NCI-H526 treated with DMSO at 0.1 percent for 48 hours (cell line): ENCODE data around the gene CGB7.
"Not testable (repeated sequence)": the region's sequence is repeated elsewhere in the genome, so short reads cannot be mapped to it uniquely, and the experiment has no call there.

Experiments used
- DNase-seq: peaks from one replicate; lab custom pipeline; 2025; lab: John Stamatoyannopoulos, UW

Gene CGB7

DNA sequence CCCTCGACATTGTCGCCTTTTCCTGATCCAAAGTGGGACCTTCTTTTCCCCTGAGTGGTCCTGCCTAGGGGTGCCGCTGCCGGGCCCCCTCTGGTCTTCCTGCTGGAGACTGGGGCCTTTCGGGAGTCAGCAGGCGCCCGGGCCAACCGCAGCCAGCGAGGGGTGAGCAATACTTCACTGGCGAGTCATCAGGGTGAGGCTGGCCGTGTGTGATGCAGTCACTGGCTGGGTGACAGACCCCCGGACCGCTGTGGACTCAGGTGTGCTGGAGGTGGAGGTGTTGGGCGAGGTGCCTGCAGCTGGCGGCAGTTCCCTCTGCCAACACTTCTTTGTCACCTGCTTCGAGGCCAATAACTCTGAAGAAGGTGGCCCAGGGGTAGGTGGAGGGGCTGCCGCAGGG is 15.4 kb downstream of the CGB7 start:
- no peak for DNase-seq

DNA sequence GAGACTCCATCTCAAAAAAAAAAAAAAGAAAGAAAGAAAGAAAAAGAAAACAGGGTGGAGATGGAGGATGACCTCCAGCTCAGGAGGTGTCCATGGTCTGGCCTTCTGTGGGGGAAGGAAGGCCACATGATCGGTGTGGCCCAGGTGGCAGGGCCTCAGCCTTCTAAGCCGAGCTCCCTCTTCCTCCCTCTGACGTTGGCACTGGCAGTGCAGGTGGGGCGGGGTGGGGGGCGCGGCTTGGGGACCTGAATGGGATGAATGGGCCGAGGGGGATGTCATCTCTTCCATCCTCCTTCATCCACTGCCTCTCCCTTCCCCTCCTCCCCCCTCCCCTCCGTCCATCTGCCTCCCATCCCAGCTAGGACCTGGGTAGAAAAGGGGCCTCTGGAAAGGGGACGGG is 17.8 kb downstream of the CGB7 start:
- not testable (repeated sequence) for DNase-seq

GRCh38 chr19:49038557-49039276 is 18.8 kb downstream of the CGB7 start:
- DNase-seq = not testable (repeated sequence)

GRCh38 chr19:49038111-49038510 is 19.4 kb downstream of the CGB7 start:
- not testable (repeated sequence) for DNase-seq

DNA sequence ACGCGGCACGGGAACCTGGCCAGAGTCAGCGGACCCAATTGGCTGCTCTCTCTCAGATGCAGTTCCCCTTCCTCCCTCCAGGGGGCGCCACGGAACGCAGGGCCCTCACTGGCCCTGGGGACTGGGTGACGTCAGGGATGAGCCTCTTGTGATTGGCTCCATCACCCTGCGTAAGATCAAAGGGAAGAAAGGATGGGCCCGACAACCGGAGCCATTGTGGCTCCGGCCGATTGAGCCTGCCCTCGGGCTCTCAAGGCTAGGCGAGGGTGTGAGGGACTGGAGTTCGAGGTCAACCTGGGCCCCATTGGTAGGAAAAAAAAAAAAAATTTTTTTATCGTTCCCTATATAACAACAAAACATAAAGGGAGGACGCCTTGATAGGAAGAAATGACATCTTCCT is 20.7 kb downstream of the CGB7 start, which contains the start of gene CGB1:
Gene CGB1, minus strand, starts transcription at position 81 of the 400 bp plus-strand sequence. CDS start 184 bp downstream, outside the sequence.
- DNase-seq = not testable (repeated sequence)

DNA sequence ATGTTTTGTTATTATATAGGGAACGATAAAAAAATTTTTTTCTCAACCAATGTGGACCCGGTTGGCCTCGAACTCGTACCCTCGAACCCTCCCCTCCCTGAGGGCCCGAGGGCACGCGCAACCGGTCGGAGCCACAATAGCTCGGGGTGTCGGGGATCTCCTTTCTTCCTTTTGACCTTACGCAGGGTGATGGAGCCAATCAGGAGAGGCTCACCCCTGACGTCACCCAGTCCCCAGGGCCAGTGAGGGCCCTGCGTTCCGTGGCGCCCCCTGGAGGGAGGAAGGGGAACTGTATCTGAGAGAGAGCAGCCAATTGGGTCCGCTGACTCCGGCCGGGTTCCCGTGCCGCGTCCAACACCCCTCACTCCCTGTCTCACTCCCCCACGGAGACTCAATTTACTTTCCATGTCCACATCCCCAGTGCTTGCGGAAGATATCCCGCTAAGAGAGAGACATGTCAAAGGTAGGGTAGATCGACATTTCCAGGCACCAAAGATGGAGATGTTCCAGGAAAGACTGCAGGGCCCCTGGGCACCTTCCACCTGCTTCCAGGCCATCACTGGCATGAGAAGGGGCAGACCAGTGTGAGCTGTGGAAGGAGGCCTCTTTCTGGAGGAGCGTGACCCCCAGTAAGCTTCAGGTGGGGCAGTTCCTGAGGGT is 25.8 kb downstream of the CGB7 start, which contains the start of gene CGB2:
Gene CGB2, plus strand, starts transcription at position 249 of the 660 bp plus-strand sequence. Its CDS starts 206 bp downstream, at position 455.
- not testable (repeated sequence) for DNase-seq

DNA sequence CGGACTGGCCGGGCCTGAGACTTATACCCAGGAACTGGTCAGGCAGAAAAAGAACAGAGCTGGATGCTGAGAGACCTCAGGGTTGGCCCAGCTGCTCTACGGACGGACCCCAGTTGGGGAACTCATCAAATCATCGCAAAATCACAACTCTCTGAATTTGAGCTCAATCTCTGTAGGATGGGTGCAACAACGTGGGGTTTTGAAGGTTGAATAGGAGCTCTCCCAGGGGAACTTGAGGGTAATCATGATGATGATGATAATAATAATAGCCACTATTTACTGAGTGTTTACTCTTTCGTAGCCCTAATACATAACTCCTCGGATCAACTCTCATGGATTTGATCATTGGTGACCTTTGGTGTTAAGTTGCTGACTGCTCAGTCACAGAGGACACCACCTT is 27.2 kb downstream of the CGB7 start:
- DNase-seq = not testable (repeated sequence)

DNA sequence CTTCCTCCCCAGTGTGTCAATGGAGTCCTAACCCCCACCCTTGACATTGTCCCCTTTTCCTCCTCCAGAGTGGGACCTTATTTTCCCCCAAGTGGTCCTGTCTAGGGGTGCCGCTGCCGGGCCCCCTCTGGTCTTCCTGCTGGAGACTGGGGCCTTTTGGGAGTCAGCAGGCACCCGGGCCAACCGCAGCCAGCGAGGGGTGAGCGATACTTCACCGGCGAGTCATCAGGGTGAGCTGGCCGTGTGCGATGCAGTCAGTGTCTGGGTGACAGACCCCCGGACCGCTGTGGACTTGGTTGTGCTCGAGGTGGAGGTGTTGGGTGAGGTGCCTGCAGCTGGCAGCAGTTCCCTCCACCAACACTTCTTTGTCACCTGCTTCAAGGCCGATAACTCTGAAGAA is 27.8 kb downstream of the CGB7 start:
- not testable (repeated sequence) for DNase-seq

GRCh38 chr19:49028686-49029085 is 28.9 kb downstream of the CGB7 start:
- DNase-seq = not testable (repeated sequence)

DNA sequence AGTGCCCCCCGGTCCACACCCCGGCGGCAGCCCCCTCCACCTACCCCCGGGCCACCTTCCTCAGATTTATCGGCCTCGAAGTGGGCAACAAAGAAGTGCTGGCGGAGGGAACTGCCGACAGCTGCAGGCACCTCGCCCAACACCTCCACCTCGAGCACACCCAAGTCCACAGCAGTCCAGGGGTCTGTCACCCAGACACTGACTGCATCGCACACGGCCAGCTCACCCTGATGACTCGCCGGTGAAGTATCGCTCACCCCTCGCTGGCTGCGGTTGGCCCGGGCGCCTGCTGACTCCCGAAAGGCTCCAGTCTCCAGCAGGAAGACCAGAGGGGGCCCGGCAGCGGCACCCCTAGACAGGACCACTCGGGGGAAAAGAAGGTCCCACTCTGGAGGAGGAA is 31.9 kb downstream of the CGB7 start:
- not testable (repeated sequence) for DNase-seq

- DNase-seq = not testable (repeated sequence)
Measured at GRCh38 chr19:49025088-49025487, 32.5 kb downstream of the CGB7 start.

DNA sequence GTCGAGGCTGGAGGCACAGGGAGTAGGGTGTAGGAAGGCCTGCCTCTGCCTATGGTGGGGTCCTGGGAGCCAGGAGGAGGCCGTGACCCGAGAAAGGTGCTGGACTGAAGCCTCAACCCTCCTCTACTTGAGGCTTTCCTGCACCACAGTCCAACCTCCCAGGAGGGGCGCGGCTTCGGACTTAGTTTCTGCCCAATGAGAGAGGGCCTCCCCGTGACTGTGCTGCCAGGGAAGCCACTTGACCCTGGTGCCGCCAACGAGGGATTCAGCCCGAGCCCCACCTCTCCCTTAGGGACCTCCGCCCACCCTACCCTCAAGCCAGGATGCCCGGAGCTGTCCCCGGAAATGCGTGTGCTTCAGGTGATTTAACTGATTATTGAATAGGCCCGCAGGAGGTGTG is 33.3 kb downstream of the CGB7 start, which contains the start of gene CGB3:
Gene CGB3, minus strand, starts transcription at position 101 of the 400 bp plus-strand sequence. CDS start 362 bp downstream, outside the sequence.
- DNase-seq = not testable (repeated sequence)

DNA sequence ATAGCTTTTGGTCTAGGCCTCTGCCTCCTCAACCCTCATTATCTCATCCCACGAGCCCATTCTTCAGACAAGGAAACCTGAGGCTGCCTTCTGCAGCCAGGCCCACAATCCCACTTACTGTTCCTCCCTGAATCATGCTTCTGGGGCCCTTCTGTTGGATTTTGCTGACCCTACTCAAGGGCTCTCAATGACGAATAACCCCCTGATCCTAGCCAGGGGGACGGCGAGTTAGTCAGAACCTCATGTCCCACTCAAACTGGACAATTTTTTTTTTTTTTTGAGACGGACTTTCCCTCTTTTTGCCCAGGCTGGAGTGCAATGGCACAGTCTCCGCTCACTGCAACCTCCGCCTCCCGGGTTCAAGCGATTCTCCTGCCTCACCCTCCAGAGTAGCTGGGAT is 35.4 kb downstream of the CGB7 start:
- no peak for DNase-seq

DNA sequence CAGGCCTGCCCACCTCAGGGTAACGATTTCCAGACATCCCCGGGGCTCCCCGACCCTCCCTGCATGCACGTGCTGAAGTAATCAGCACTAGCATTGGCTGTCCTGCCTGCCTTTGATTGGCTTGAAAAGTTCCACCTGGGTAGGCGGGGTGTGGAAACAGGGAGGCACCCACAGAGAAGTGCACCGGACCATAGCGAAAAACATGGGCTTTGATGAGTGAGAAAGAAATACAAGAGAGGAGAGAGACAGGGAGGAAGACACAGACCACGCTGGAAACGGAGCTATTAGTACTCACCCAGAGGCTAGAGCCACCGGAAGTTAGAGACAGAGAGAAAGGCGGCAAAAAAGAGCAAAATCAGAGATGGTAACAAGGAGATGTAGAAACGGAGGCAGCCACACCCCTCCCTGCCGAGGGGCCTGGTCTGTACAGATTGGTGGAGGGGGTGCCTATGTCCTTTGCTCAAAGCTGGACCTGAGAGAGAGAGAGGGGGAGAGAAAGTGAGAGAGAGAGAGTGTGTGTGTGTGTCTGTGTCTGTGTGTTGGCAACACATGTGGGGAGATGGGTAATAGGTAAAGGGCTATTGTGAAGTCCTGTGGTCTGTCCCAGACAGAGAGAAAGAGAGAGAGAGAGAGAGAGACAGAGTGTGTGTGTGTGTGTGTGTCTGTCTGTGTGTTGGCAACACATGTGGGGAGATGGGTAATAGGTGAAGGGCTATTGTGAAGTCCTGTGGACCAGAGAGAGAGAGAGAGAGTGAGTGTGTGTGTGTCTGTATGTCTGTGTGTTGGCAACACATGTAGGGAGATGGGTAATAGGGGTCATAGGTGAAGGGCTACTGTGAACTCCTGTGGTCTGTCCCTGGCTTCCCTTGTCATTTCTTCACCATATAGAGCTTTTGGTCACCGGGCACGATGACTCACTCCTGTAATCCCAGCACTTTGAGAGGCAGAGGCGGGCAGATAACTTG is 36.3 kb downstream of the CGB7 start:
- DNase-seq = no peak

DNA sequence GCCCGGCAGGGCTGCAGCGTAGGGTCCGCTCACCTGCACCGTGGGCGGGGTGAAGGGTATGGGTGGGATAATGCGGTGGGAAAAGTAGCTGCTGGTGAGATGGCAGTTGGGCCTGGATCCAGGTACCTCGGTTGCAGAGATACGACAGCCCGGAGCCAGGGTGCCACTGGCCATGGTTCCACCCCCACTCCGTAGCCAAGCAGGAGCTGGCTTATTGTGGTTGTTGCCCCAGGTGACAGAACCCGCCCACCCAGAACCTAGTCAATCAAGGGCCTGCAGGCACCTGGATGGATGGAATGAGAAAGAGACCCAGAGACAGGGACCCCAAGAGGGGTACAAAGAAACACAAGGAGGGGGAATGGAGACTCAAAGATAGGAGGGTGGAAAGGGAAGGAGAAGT is 37.2 kb downstream of the CGB7 start:
- no peak for DNase-seq

GRCh38 chr19:49019242-49019932 is 38.2 kb downstream of the CGB7 start:
- no peak for DNase-seq

GRCh38 chr19:49018388-49019241 is 38.9 kb downstream of the CGB7 start:
- not testable (repeated sequence) for DNase-seq

- no peak for DNase-seq
Measured at GRCh38 chr19:49017666-49018351, 39.7 kb downstream of the CGB7 start.

- DNase-seq = no peak
Measured at GRCh38 chr19:49017041-49017665, 40.4 kb downstream of the CGB7 start, which contains the start of gene LHB. LHB (minus strand) TSS chr19:49017091; CDS start chr19:49017081, 10 bp downstream.
